Prostate gland (tissue), 2 donors: ENCODE measurements around the gene S100A2.

Experiments
- POLR2A ChIP-seq: fragments of 450-650 bp; IDR thresholded peaks from one replicate; pipeline ENCODE4 v1.6.1; 2016; ENCODE audit warnings: antibody characterized with exemption, mild to moderate bottlenecking
- TF ChIP-seq, protein P1 (sequence below), 4 experiments: fragments of 200-600 bp in 2 of 4; fragments of 450-650 bp in 2 of 4; sonication (generic) in 2 of 4; IDR thresholded peaks; 1 replicate in 3 of 4; 2 replicates in 1 of 4; pipeline ENCODE4 v1.5.1; 2016 to 2019; ENCODE audit warnings: antibody characterized with exemption in 4 of 4, mild to moderate bottlenecking in 2 of 4, moderate library complexity in 2 of 4

DNA sequence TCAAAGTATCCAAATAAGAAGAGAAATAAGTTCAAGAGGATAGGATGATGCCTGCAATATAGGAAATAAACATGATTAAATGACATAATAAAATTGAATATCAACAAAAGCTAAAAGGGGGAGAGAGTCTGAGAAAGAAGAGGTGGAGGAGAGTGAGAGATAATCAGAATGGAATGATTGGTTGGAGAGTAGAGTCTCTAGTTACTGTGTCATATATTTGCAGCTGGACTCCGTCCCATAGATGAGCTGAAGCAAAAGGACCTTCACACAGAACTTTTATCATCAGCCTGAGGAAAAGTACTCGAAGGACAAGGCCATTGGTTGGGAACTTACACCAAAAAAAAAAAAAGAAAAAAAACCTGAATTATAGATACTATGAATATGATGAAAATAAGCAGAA lies 22.8 kb upstream of the S100A2 start:
- TF ChIP-seq, protein P1, sequence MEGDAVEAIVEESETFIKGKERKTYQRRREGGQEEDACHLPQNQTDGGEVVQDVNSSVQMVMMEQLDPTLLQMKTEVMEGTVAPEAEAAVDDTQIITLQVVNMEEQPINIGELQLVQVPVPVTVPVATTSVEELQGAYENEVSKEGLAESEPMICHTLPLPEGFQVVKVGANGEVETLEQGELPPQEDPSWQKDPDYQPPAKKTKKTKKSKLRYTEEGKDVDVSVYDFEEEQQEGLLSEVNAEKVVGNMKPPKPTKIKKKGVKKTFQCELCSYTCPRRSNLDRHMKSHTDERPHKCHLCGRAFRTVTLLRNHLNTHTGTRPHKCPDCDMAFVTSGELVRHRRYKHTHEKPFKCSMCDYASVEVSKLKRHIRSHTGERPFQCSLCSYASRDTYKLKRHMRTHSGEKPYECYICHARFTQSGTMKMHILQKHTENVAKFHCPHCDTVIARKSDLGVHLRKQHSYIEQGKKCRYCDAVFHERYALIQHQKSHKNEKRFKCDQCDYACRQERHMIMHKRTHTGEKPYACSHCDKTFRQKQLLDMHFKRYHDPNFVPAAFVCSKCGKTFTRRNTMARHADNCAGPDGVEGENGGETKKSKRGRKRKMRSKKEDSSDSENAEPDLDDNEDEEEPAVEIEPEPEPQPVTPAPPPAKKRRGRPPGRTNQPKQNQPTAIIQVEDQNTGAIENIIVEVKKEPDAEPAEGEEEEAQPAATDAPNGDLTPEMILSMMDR (IDR thresholded peaks at IDR 0.05) = no peak
- no peak for TF ChIP-seq POLR2A
